Thyroid gland (tissue), 4 donors: ENCODE data around the gene RAP1GAP2. TPM values are rescaled to one million over a fixed set of nuclear protein-coding genes. Genes with fewer than 3 reads are reported as not detected.
A peak's percentile ranks its signal among the peaks of the same experiment; 100 is the strongest.

ENCODE experiments used
- DNase-seq, 2 donors: peaks; one replicate each; pipeline ENCODE4 v3.0.0-alpha.2; 2019
- H3K27ac ChIP-seq, 3 donors: fragments of 200-600 bp; sonication (generic); 1 replicate in 2 of 3; 2 replicates in 1 of 3; pipeline ENCODE4 v1.5.1; 2016 to 2019; ENCODE audit warnings: mild to moderate bottlenecking in 1 of 3, moderate library complexity in 1 of 3
- H3K27me3 ChIP-seq: fragments of 200-600 bp; sonication (generic); one replicate; pipeline ENCODE4 v1.5.1; 2019
- H3K36me3 ChIP-seq, 2 donors: fragments of 200-600 bp; sonication (generic); one replicate each; pipeline ENCODE4 v1.5.1; 2016 to 2019
- H3K4me1 ChIP-seq, 2 donors: fragments of 200-600 bp; sonication (generic); one replicate each; pipeline ENCODE4 v1.5.1; 2017 to 2019
- H3K4me3 ChIP-seq, 3 donors: fragments of 200-600 bp; sonication (generic); replicated peaks in 1 of 3; 1 replicate in 2 of 3; 2 replicates in 1 of 3; pipeline ENCODE4 v1.5.1; 2016; ENCODE audit warnings: mild to moderate bottlenecking in 1 of 3
- H3K9me3 ChIP-seq: fragments of 200-600 bp; sonication (generic); one replicate; pipeline ENCODE4 v1.5.1; 2017
- POLR2A ChIP-seq, 2 donors: fragments of 450-650 bp; IDR thresholded peaks; one replicate each; pipeline ENCODE4 v1.6.1; 2017; ENCODE audit warnings: antibody characterized with exemption in 2 of 2, mild to moderate bottlenecking in 2 of 2, moderate library complexity in 1 of 2
- WGBS, 2 donors: methylation state at CpG; one replicate each; pipeline ENCODE4 v1.1.5; 2017; 5-methylcytosine and 5-hydroxymethylcytosine counted together
- intact Hi-C: fragments of 100-400 bp; cut with DNase I; formaldehyde crosslinking; loops from one replicate; pipeline ENCODE4 v1.15.1; 2023
- total RNA-seq, 4 donors: library from RNA; depleted of rRNA; stranded (reverse); fragments of >200 nt; gene quantifications; one replicate each; pipeline ENCODE4 v1.2.3, GENCODE V29; 2016
- TF ChIP-seq, protein P1 (sequence below), 6 experiments: fragments of 200-600 bp in 3 of 6; fragments of 450-650 bp in 3 of 6; sonication (generic) in 3 of 6; IDR thresholded peaks; one replicate each; pipeline ENCODE4 v1.5.1; 2016 to 2019; ENCODE audit warnings: antibody characterized with exemption in 6 of 6, mild to moderate bottlenecking in 2 of 6, inconsistent platforms in 1 of 6, moderate library complexity in 1 of 6

RAP1GAP2 gene
- total RNA-seq, 4 donors from 2014 or later, result 5.9 to 8.4 (median 6.8) TPM

DNA sequence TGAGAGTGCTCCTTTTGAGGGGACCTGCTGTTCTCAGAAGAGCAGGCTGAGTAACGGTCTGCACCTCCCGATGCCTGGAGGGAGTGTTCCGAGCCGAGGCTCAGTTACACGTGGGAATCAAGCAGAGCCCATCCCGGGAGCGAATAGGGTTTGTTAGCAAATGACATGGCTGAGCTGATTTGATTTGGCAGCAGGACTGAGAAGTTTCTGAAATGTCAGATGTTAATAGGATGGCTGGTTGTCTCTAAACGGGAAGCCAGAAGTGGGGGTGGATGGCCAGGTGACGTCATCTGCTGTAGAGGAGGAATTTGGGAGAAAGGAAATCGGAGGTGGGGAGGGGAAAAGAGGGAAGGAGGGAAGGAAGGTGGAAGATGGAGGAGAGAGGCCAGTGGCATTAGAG lies 128.0 kb downstream of the RAP1GAP2 start:
- intact Hi-C loops, result no loop called here
- no peak overlapping the region for H3K27ac ChIP-seq
- H3K36me3 ChIP-seq, result no peaks in the 10 kb centered on the region
- H3K9me3 ChIP-seq, result no peaks in the 10 kb centered on the region
- H3K27me3 ChIP-seq, result no peaks in the 10 kb centered on the region
- no peak for DNase-seq
- H3K4me3 ChIP-seq, result no peak overlapping the region
- peaks cover 0 to 10% of the 10 kb centered on the region in 2 donors for H3K4me1 ChIP-seq
- WGBS, 2 donors, result 46 to 52% methylated on average over 10 of the region's 10 CpGs
- TF ChIP-seq POLR2A (IDR thresholded peaks at IDR 0.05), result no peak
- TF ChIP-seq, protein P1, sequence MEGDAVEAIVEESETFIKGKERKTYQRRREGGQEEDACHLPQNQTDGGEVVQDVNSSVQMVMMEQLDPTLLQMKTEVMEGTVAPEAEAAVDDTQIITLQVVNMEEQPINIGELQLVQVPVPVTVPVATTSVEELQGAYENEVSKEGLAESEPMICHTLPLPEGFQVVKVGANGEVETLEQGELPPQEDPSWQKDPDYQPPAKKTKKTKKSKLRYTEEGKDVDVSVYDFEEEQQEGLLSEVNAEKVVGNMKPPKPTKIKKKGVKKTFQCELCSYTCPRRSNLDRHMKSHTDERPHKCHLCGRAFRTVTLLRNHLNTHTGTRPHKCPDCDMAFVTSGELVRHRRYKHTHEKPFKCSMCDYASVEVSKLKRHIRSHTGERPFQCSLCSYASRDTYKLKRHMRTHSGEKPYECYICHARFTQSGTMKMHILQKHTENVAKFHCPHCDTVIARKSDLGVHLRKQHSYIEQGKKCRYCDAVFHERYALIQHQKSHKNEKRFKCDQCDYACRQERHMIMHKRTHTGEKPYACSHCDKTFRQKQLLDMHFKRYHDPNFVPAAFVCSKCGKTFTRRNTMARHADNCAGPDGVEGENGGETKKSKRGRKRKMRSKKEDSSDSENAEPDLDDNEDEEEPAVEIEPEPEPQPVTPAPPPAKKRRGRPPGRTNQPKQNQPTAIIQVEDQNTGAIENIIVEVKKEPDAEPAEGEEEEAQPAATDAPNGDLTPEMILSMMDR (IDR thresholded peaks at IDR 0.05), result no peak

GRCh38 chr17:2925011-2925410 lies 128.8 kb downstream of the RAP1GAP2 start:
- DNase-seq, result no peak
- H3K27me3 ChIP-seq, result no peaks in the 10 kb centered on the region
- H3K4me3 ChIP-seq, result no peak overlapping the region
- 92% methylated on average over 8 of the region's 8 CpGs for WGBS, 2 donors
- H3K9me3 ChIP-seq, result no peaks in the 10 kb centered on the region
- H3K36me3 ChIP-seq, result no peaks in the 10 kb centered on the region
- H3K4me1 ChIP-seq, result peaks cover 0 to 10% of the 10 kb centered on the region in 2 donors
- intact Hi-C loops, result no loop called here
- no peak overlapping the region for H3K27ac ChIP-seq
- TF ChIP-seq, protein P1 (IDR thresholded peaks at IDR 0.05), result no peak
- TF ChIP-seq POLR2A (IDR thresholded peaks at IDR 0.05), result no peak

- Histone ChIP-seq H3K4me1 (peaks cover 0 to 10% of the 10 kb centered on the region in 2 donors), H3K4me3 (no peak overlapping the region), H3K36me3 (no peaks in the 10 kb centered on the region), H3K27me3 (no peaks in the 10 kb centered on the region), H3K27ac (peak overlapping the region in 1 of 3 donors; percentile 41), H3K9me3 (no peaks in the 10 kb centered on the region)
- 25 to 40% methylated on average over 14 of the region's 14 CpGs for WGBS, 2 donors
- TF ChIP-seq, protein P1 (IDR thresholded peaks at IDR 0.05), result no peak
- TF ChIP-seq POLR2A (IDR thresholded peaks at IDR 0.05), result no peak
- DNase-seq, result peak; percentile 81 to 88
- intact Hi-C loops, result no loop called here
Observed at GRCh38 chr17:2926019-2926650, 129.9 kb downstream of the RAP1GAP2 start.

DNA sequence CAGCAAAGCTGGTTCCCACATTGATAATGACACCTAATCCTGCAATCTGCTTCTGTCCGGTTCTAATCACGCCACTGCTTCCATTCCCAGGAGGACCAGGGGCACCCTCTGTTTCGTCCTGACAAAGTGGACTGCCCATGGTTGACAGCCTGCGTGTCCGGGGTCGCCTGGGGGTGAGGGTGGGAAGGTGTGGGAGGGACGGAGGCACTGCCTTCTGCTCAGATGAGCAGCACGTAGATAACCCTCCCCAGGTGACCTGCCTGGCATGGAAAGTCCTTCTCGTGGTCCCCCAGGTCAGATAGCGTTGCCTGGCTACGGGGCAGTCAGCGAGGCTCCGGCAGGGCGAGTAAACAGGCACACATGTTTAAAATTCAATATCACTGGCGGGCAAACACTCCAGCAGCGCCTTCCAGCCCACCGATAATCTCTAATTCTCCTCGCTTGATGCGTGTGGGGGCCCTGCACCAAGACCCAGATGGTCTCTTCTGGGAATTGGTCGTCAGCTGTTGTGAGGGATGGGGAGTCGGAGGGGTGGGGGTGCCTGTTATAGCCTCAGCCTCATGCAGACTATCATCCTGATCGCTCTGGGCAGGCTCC lies 132.2 kb downstream of the RAP1GAP2 start:
- Histone ChIP-seq H3K4me3 (no peak overlapping the region), H3K27ac (no peak overlapping the region), H3K4me1 (peaks cover 0 to 10% of the 10 kb centered on the region in 2 donors), H3K36me3 (no peaks in the 10 kb centered on the region), H3K27me3 (no peaks in the 10 kb centered on the region), H3K9me3 (no peaks in the 10 kb centered on the region)
- DNase-seq, result no peak
- intact Hi-C loops, result no loop called here
- 92 to 93% methylated on average over 17 to 22 of the region's 22 CpGs for WGBS, 2 donors
- TF ChIP-seq, protein P1 (IDR thresholded peaks at IDR 0.05), result no peak
- TF ChIP-seq POLR2A (IDR thresholded peaks at IDR 0.05), result no peak

GRCh38 chr17:2929881-2930533 lies 133.8 kb downstream of the RAP1GAP2 start:
- Histone ChIP-seq H3K27ac (no peak overlapping the region), H3K4me1 (peaks cover 0 to 10% of the 10 kb centered on the region in 2 donors), H3K36me3 (no peaks in the 10 kb centered on the region), H3K9me3 (no peaks in the 10 kb centered on the region), H3K4me3 (no peak overlapping the region), H3K27me3 (no peaks in the 10 kb centered on the region)
- no peak for TF ChIP-seq POLR2A (IDR thresholded peaks at IDR 0.05)
- TF ChIP-seq, protein P1 (IDR thresholded peaks at IDR 0.05), result peak in 3 of 6 experiments; percentile 15 to 43 (median 41)
- DNase-seq, result peak in 1 of 2 donors; percentile 15
- WGBS, 2 donors, result 32 to 82% methylated on average over 3 to 13 of the region's 15 CpGs
- intact Hi-C loops, result no loop called here
